Mammary epithelial cell (primary cell): Measurements from ENCODE around the gene CDIP1.

Source experiments
- CTCF ChIP-seq, 2 donors: IDR thresholded peaks in 1 of 2; conservative IDR thresholded peaks in 1 of 2; 2 replicates each; pipeline ENCODE4 v1.5.1; 2011 to 2012; ENCODE audit warnings: inconsistent platforms in 2 of 2, low read length in 2 of 2, mild to moderate bottlenecking in 2 of 2, control low read depth in 1 of 2, low read depth in 1 of 2; ENCODE audit not compliant: insufficient read depth in 1 of 2; ENCODE audit errors: extremely low read depth in 1 of 2
- EZH2 ChIP-seq: IDR thresholded peaks from 2 replicates; pipeline ENCODE4 v1.6.1; 2012; ENCODE audit warnings: low read length, inconsistent platforms, borderline replicate concordance

GRCh38 chr16:4461250-4462085, 77.1 kb downstream of the CDIP1 start:
- TF ChIP-seq CTCF (conservative IDR thresholded peaks at IDR 0.05 in 1 of 2, IDR thresholded peaks at IDR 0.05 in 1 of 2; ENCODE audit: extremely low read depth in 1 of 2, insufficient read depth in 1 of 2, low read depth in 1 of 2, low read length in 2 of 2) (no peak), EZH2 (no peak)
